Panc1 (cell line): ENCODE results near the gene KIF1A.

ENCODE experiments used
- CTCF ChIP-seq: fragments of 450-650 bp; IDR thresholded peaks from 2 replicates; pipeline ENCODE4 v1.5.1; 2017; ENCODE audit warnings: mild to moderate bottlenecking
- POLR2AphosphoS5 ChIP-seq: IDR thresholded peaks from 2 replicates; pipeline ENCODE4 v1.6.1; 2012; ENCODE audit warnings: mild to moderate bottlenecking, low read depth, low read length, moderate library complexity

GRCh38 chr2:240721596-240722180 lies 98.3 kb downstream of the KIF1A start:
- no peak for TF ChIP-seq CTCF
- no peak for TF ChIP-seq POLR2AphosphoS5
